ENCODE data around the gene IGFN1. TPM values are rescaled to one million over a fixed set of nuclear protein-coding genes. Genes with fewer than 3 reads are reported as not detected.

The IGFN1 gene
- total RNA-seq, 1 experiment from 2014 or later, result not detected

DNA sequence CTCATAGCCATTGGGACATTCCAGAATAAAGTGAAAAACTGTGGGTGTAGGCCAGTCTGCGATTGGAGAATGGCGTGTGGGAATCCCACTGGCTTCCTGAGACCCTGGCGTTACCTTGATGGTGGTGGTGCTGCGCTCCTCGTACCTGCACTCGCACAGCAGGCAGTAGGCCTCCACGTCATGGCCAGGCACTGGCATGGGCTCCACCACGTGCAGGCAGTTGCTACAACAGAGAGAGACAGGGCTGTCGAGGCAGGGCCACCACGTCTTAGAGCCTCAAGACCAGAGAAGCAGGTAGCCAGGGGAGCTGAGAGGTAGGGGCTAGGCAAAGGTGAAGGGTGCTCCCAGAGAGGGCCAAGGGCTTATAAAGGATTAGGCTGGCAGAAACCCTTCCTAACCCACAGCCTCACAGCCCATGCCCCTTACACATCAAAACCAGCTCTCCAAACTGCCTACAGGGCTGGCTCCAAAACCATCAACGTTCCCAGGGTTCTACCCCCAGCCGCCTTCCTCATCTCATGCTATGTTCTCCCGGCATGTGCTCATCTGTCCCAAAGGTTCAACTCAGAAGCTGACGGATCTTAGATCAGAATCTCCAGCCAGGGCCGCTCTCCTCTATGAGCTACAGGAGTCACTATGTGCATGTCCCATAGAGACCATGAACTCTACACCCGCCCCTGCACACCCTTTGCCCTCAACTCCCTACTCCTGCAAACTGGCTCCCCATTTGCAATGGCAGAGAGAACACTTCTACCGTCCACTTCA, 43.8 kb upstream of the IGFN1 start:
- no peak overlapping the region for H4K91ac ChIP-seq (ENCODE audit: insufficient read length, low read depth, low read length)
- Mint-ChIP-seq H3K27me3 (ENCODE audit: low read depth) (no peaks in the 10 kb centered on the region), H3K36me3 (ENCODE audit: insufficient read depth in 1 of 3, low read depth in 3 of 3) (peaks cover 60 to 99% (median 99%) of the 10 kb centered on the region in 3 experiments), H3K4me3 (no peak overlapping the region), H3K4me1 (no peaks in the 10 kb centered on the region), H3K9me3 (no peaks in the 10 kb centered on the region), H3K27ac (peak overlapping the region in 1 of 3 experiments; percentile 41; a peak in 2 of 7 replicates)
- H3K27ac ChIP-seq (ENCODE audit: insufficient read length, low read depth, low read length), result no peak overlapping the region
- H3K23ac ChIP-seq (ENCODE audit: insufficient read length, low read depth, low read length), result no peak overlapping the region
- H3K9me3 ChIP-seq (ENCODE audit: control insufficient read depth, low read depth, low read length), result no peaks in the 10 kb centered on the region
- no peaks in the 10 kb centered on the region for H3K4me1 ChIP-seq (ENCODE audit: insufficient read depth, low read length)
- TF ChIP-seq, protein P1, sequence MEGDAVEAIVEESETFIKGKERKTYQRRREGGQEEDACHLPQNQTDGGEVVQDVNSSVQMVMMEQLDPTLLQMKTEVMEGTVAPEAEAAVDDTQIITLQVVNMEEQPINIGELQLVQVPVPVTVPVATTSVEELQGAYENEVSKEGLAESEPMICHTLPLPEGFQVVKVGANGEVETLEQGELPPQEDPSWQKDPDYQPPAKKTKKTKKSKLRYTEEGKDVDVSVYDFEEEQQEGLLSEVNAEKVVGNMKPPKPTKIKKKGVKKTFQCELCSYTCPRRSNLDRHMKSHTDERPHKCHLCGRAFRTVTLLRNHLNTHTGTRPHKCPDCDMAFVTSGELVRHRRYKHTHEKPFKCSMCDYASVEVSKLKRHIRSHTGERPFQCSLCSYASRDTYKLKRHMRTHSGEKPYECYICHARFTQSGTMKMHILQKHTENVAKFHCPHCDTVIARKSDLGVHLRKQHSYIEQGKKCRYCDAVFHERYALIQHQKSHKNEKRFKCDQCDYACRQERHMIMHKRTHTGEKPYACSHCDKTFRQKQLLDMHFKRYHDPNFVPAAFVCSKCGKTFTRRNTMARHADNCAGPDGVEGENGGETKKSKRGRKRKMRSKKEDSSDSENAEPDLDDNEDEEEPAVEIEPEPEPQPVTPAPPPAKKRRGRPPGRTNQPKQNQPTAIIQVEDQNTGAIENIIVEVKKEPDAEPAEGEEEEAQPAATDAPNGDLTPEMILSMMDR (conservative IDR thresholded peaks at IDR 0.05), result no peak
- no peak overlapping the region for H2BK15ac ChIP-seq (ENCODE audit: low read depth, low read length)
- no CpG with 5 or more reads among the region's 17 CpGs for WGBS (ENCODE audit: extremely low coverage, insufficient read length, low lambda C conversion rate)
- no peak overlapping the region for H3K4ac ChIP-seq (ENCODE audit: low read depth, low read length)
- H2AFZ ChIP-seq (ENCODE audit: low read length), result no peak overlapping the region
- H4K5ac ChIP-seq (ENCODE audit: insufficient read length, low read depth, low read length), result no peak overlapping the region
- H3K56ac ChIP-seq (ENCODE audit: insufficient read length, low read depth, low read length), result no peak overlapping the region
- H3K9ac ChIP-seq (ENCODE audit: extremely low read depth, insufficient read length, low read length), result no peak overlapping the region
- no peak overlapping the region for H3K18ac ChIP-seq (ENCODE audit: insufficient read length, low read depth, low read length)
- H3T11ph ChIP-seq (ENCODE audit: low read length), result no peak overlapping the region
- no peak overlapping the region for H3K14ac ChIP-seq (ENCODE audit: insufficient read depth, low read length)
- no peaks in the 10 kb centered on the region for H3K23me2 ChIP-seq (ENCODE audit: insufficient read length, low read depth, low read length, poor library complexity, severe bottlenecking)
- H3K27me3 ChIP-seq (ENCODE audit: insufficient read depth, low read length), result no peaks in the 10 kb centered on the region
- H3K79me2 ChIP-seq (ENCODE audit: insufficient read depth, low read length), result no peaks in the 10 kb centered on the region
- H3K79me1 ChIP-seq (ENCODE audit: insufficient read depth, low read depth, low read length, poor library complexity, severe bottlenecking), result peaks cover 2% of the 10 kb centered on the region
- no peak overlapping the region for H2BK12ac ChIP-seq (ENCODE audit: insufficient read length, low read depth, low read length)
- DNase-seq, result no peak
- H3K4me2 ChIP-seq (ENCODE audit: insufficient read depth, insufficient read length, low read length), result no peak overlapping the region
- H2AK5ac ChIP-seq (ENCODE audit: insufficient read length, low read length), result no peak overlapping the region
- no peaks in the 10 kb centered on the region for H4K20me1 ChIP-seq (ENCODE audit: control insufficient read depth, insufficient read depth, insufficient read length)
- no peak overlapping the region for H4K8ac ChIP-seq (replicated peaks; ENCODE audit: insufficient read length, low read depth, low read length)
- H2BK20ac ChIP-seq (ENCODE audit: low read depth, low read length, poor library complexity, severe bottlenecking), result no peak overlapping the region
- no peak overlapping the region for H2BK120ac ChIP-seq (ENCODE audit: low read depth, low read length, poor library complexity, severe bottlenecking)
- no peak overlapping the region for H2BK5ac ChIP-seq (ENCODE audit: insufficient read length, low read length)
